Spleen (tissue), 11 donors: Measurements from ENCODE around the gene ICE2. TPM values are rescaled to one million over a fixed set of nuclear protein-coding genes. Genes with fewer than 3 reads are reported as not detected.

ENCODE experiments used
- DNase-seq: peaks from one replicate; pipeline ENCODE4 v3.0.0-alpha.2; 2020
- H3K27ac ChIP-seq, 8 donors: fragments of 200-600 bp; sonication (generic) in 7 of 8; 1 replicate in 4 of 8; 2 replicates in 4 of 8; pipeline versions ENCODE4 v1.5.0 to v1.8.0; 2016 to 2021; ENCODE audit warnings: inconsistent platforms in 4 of 8, mild to moderate bottlenecking in 4 of 8, moderate library complexity in 1 of 8
- H3K27me3 ChIP-seq, 7 donors: fragments of 200-600 bp; sonication (generic) in 6 of 7; replicated peaks in 1 of 7; 1 replicate in 4 of 7; 2 replicates in 3 of 7; pipeline versions ENCODE4 v1.5.0 to v1.8.0; 2016 to 2021; ENCODE audit warnings: inconsistent platforms in 3 of 7, mild to moderate bottlenecking in 1 of 7
- H3K36me3 ChIP-seq, 6 donors: fragments of 200-600 bp; sonication (generic) in 5 of 6; 1 replicate in 4 of 6; 2 replicates in 2 of 6; pipeline versions ENCODE4 v1.5.0 to v1.8.0; 2016 to 2021; ENCODE audit warnings: inconsistent platforms in 2 of 6
- H3K4me1 ChIP-seq, 6 donors: fragments of 200-600 bp; sonication (generic) in 5 of 6; 1 replicate in 3 of 6; 2 replicates in 3 of 6; pipeline versions ENCODE4 v1.5.0 to v1.8.0; 2016 to 2021; ENCODE audit warnings: inconsistent platforms in 3 of 6
- H3K4me3 ChIP-seq, 8 donors: fragments of 200-600 bp; sonication (generic) in 7 of 8; 1 replicate in 4 of 8; 2 replicates in 4 of 8; pipeline versions ENCODE4 v1.5.0 to v1.8.0; 2016 to 2021; ENCODE audit warnings: inconsistent platforms in 4 of 8, mild to moderate bottlenecking in 4 of 8, moderate library complexity in 2 of 8
- H3K9me3 ChIP-seq, 8 donors: fragments of 200-600 bp; sonication (generic) in 7 of 8; 1 replicate in 4 of 8; 2 replicates in 4 of 8; pipeline versions ENCODE4 v1.5.0 to v1.8.0; 2016 to 2021; ENCODE audit warnings: inconsistent platforms in 4 of 8
- POLR2A ChIP-seq, 3 donors: fragments of 450-650 bp; IDR thresholded peaks; one replicate each; pipeline ENCODE4 v1.5.1; 2017; ENCODE audit warnings: antibody characterized with exemption in 3 of 3, mild to moderate bottlenecking in 1 of 3
- POLR2AphosphoS5 ChIP-seq, 3 donors: sonication (generic); formaldehyde crosslinking; IDR thresholded peaks; one replicate each; pipeline ENCODE4 v1.5.1; 2017; ENCODE audit warnings: antibody characterized with exemption in 3 of 3
- WGBS, 5 donors: extraction: QIAGEN DNeasy Blood & Tissue Kit in 3 of 5; methylation state at CpG; one replicate each; pipeline versions ENCODE4 v1.1.5 to v1.1.7; 2013 to 2018; 5-methylcytosine and 5-hydroxymethylcytosine counted together
- intact Hi-C: fragments of 100-400 bp; cut with DNase I; formaldehyde crosslinking; loops from one replicate; pipeline ENCODE4 v1.15.0; 2023; ENCODE audit warnings: low total_unique reads
- polyA plus RNA-seq, 3 donors: library from polyadenylated mRNA; stranded (reverse); fragments of 200-250 nt; gene quantifications; one replicate each; pipeline ENCODE4 v1.2.1, GENCODE V29; 2013
- total RNA-seq, 7 donors: library from RNA; depleted of rRNA in 3 of 7; stranded (reverse); fragments of >200 nt in 3 of 7; fragmentation: NEBNext Ultra II Directional in 4 of 7; extraction: Animal tissue kit (Norgen Biotek cat#: 25700) in 4 of 7; gene quantifications; one replicate each; pipeline versions ENCODE4 v1.1.0 to v1.2.1, GENCODE V29; 2016 to 2021
- TF ChIP-seq, protein P1 (sequence below), 11 experiments: fragments of 200-600 bp in 7 of 11; fragments of 450-650 bp in 4 of 11; sonication (generic) in 4 of 11; IDR thresholded peaks in 8 of 11; conservative IDR thresholded peaks in 3 of 11; 1 replicate in 7 of 11; 2 replicates in 4 of 11; pipeline versions ENCODE4 v1.4.0 to v1.8.0; 2016 to 2021; ENCODE audit warnings: antibody characterized with exemption in 11 of 11, inconsistent platforms in 4 of 11, mild to moderate bottlenecking in 1 of 11
- donor health status: healthy with polysubstance abuse.
- donor health status: DM: no; HTN: no; CAD: no; lungs with moderate emphysema.
- donor health status: DM: no; HTN: no; CAD: no.
- donor health status: Bipolar disorder and iron deficiency.
- donor health status: healthy.
- donor health status: DM: no; HTN: no; CAD: no.
- donor health status: DM: yes; HTN: yes; CAD: no.

Gene ICE2
- total and polyA plus RNA-seq, 10 donors, result 15.8 to 66.4 (median 46.9) TPM

DNA sequence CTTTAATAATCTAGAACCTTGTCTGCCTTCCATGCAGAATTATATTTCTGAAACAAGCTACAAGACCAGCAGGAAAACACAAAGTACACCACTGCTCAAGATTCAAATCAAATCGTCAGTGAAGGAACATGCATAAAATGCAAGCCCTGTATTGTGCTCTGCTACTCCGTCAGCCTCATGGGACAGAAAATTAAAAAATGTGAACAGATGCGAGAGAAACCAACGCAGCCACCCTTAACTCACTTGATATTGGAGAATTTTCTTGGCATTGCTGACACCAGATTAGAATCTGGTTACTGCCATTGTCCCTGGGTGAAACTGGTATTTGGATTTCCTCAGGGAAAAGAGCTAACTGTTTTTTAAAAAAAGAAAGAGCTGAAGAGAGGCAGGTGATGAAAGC lies 104.7 kb downstream of the ICE2 start:
- DNase-seq, result no peak
- TF ChIP-seq, protein P1, sequence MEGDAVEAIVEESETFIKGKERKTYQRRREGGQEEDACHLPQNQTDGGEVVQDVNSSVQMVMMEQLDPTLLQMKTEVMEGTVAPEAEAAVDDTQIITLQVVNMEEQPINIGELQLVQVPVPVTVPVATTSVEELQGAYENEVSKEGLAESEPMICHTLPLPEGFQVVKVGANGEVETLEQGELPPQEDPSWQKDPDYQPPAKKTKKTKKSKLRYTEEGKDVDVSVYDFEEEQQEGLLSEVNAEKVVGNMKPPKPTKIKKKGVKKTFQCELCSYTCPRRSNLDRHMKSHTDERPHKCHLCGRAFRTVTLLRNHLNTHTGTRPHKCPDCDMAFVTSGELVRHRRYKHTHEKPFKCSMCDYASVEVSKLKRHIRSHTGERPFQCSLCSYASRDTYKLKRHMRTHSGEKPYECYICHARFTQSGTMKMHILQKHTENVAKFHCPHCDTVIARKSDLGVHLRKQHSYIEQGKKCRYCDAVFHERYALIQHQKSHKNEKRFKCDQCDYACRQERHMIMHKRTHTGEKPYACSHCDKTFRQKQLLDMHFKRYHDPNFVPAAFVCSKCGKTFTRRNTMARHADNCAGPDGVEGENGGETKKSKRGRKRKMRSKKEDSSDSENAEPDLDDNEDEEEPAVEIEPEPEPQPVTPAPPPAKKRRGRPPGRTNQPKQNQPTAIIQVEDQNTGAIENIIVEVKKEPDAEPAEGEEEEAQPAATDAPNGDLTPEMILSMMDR (IDR thresholded peaks at IDR 0.05 in 8 of 11, conservative IDR thresholded peaks at IDR 0.05 in 3 of 11), result no peak
- TF ChIP-seq POLR2A (IDR thresholded peaks at IDR 0.05) (no peak), POLR2AphosphoS5 (IDR thresholded peaks at IDR 0.05) (no peak)
- H3K4me1 ChIP-seq, result peaks cover 0 to 61% (median 18%) of the 10 kb centered on the region in 6 donors
- peak overlapping the region in 2 of 8 donors; percentile 24 to 55 for H3K27ac ChIP-seq
- peaks cover 0 to 97% (median 21%) of the 10 kb centered on the region in 6 donors for H3K36me3 ChIP-seq
- H3K27me3 ChIP-seq, result no peaks in the 10 kb centered on the region
- intact Hi-C loops, result no loop called here
- 86 to 93% (median 90%) methylated on average over 4 of the region's 4 CpGs for WGBS, 5 donors
- H3K4me3 ChIP-seq, result no peak overlapping the region
- H3K9me3 ChIP-seq, result no peaks in the 10 kb centered on the region

DNA sequence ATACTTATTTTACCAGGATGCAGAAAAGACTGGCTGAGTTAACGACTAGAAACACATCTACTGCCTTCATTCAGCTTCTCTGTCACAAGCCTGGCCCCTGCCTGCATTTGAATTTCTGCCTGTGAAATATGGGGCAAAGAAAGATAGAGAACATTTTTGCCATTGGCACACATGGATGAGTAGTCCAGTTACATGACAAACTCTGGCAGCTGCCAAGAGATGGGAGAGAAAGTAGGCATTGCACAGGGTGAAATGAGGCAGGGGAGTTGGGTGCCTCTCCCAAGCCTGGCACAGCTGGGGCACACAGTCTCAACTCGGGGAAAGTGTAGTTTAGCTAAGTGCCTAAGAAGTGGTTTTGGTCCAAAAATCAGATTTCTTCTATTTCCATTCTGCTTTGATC lies 105.2 kb downstream of the ICE2 start:
- H3K36me3 ChIP-seq, result peaks cover 0 to 92% (median 20%) of the 10 kb centered on the region in 6 donors

DNA sequence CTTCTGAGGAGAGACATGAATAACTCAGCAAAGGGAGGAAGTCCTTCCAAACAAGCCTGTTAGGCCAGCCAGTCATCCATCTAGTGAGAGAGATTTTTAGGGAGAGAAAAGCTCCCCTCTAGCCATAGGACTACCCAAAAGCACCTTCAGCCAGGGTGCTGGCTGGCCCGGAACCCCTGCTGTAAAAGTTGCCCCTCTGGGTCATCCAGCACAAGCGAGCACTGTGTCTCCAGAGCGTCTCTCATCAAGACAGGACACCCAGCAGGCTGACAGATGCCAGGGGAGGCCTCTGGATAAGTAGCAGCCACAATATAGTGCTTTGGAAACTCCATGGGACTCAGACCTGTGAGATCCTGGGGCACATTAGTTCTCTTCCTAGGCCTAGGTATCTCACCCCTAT lies 105.6 kb downstream of the ICE2 start:
- no peaks in the 10 kb centered on the region for H3K9me3 ChIP-seq
- TF ChIP-seq POLR2AphosphoS5 (IDR thresholded peaks at IDR 0.05) (no peak), POLR2A (IDR thresholded peaks at IDR 0.05) (no peak)
- TF ChIP-seq, protein P1 (IDR thresholded peaks at IDR 0.05 in 8 of 11, conservative IDR thresholded peaks at IDR 0.05 in 3 of 11), result no peak
- no peak for DNase-seq
- no peak overlapping the region for H3K4me3 ChIP-seq
- peaks cover 0 to 88% (median 20%) of the 10 kb centered on the region in 6 donors for H3K36me3 ChIP-seq
- intact Hi-C loops, result no loop called here
- peak overlapping the region in 5 of 8 donors; percentile 21 to 86 (median 75) for H3K27ac ChIP-seq
- peaks cover 0 to 70% (median 21%) of the 10 kb centered on the region in 6 donors for H3K4me1 ChIP-seq
- 96 to 100% (median 98%) methylated on average over 2 to 3 of the region's 3 CpGs for WGBS, 5 donors
- no peaks in the 10 kb centered on the region for H3K27me3 ChIP-seq

More for the DNA sequence above, 105.2 kb downstream of the ICE2 start:
- H3K4me3 ChIP-seq, result no peak overlapping the region
- H3K4me1 ChIP-seq, result peaks cover 0 to 66% (median 19%) of the 10 kb centered on the region in 6 donors
- TF ChIP-seq POLR2AphosphoS5 (IDR thresholded peaks at IDR 0.05) (no peak), POLR2A (IDR thresholded peaks at IDR 0.05) (no peak)
- TF ChIP-seq, protein P1 (IDR thresholded peaks at IDR 0.05 in 8 of 11, conservative IDR thresholded peaks at IDR 0.05 in 3 of 11), result no peak
- no peaks in the 10 kb centered on the region for H3K9me3 ChIP-seq
- H3K27ac ChIP-seq, result peak overlapping the region in 3 of 8 donors; percentile 55 to 86 (median 79)
- WGBS, 5 donors, result 76 to 97% (median 85%) methylated on average over 2 of the region's 2 CpGs
- no peaks in the 10 kb centered on the region for H3K27me3 ChIP-seq
- no peak for DNase-seq
- intact Hi-C loops, result no loop called here

DNA sequence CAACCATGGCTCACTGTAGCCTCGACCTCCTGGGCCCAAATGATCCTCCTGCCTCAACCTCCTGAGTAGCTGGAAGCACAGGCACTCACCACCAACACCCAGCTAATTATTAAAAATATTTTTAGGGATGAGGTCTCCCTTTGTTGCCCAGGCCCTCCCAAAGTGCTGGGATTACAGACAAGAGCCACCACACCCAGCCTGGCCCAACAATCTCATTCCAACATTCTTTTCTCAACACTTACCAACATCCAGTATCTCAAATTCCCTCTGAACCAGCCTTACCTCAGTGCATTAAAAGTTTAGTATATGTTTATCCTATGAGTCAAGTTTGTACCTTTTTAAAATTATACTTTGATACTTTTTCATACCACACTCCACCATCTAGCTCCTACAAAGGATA lies 106.2 kb downstream of the ICE2 start:
- intact Hi-C loops, result no loop called here
- DNase-seq, result no peak
- TF ChIP-seq POLR2AphosphoS5 (IDR thresholded peaks at IDR 0.05) (no peak), POLR2A (IDR thresholded peaks at IDR 0.05) (no peak)
- TF ChIP-seq, protein P1 (IDR thresholded peaks at IDR 0.05 in 8 of 11, conservative IDR thresholded peaks at IDR 0.05 in 3 of 11), result no peak
- Histone ChIP-seq H3K27me3 (no peaks in the 10 kb centered on the region), H3K27ac (peak overlapping the region in 7 of 8 donors; percentile 55 to 86 (median 70)), H3K36me3 (peaks cover 0 to 82% (median 20%) of the 10 kb centered on the region in 6 donors), H3K4me3 (no peak overlapping the region), H3K9me3 (no peaks in the 10 kb centered on the region), H3K4me1 (peaks cover 0 to 71% (median 23%) of the 10 kb centered on the region in 6 donors)
- WGBS, 5 donors, result 83 to 94% (median 88%) methylated on average over 1 of the region's 1 CpG
